Measurements from ENCODE around the gene CHST4. TPM values are rescaled to one million over a fixed set of nuclear protein-coding genes. Genes with fewer than 3 reads are reported as not detected.

CHST4 gene
- total and polyA plus RNA-seq, 3 donors from 2014 or later: 0.32 to 0.56 TPM; not detected in 1

GRCh38 chr16:71514476-71514875 is 11.8 kb upstream of the CHST4 start:
- Histone ChIP-seq H3K4me3 (no peak overlapping the region), H3K9me3 (no peaks in the 10 kb centered on the region), H3K27me3 (no peaks in the 10 kb centered on the region), H3K4me1 (no peaks in the 10 kb centered on the region), H3K27ac (no peak overlapping the region), H3K36me3 (ENCODE audit: low read depth, missing control alignments) (no peaks in the 10 kb centered on the region)
- TF ChIP-seq CTCF (IDR thresholded peaks at IDR 0.05): no peak
- TF ChIP-seq POLR2A (IDR thresholded peaks at IDR 0.05): no peak
- DNase-seq: no peak
- 74 to 79% methylated on average over 7 of the region's 7 CpGs for WGBS, 2 donors
- intact Hi-C loops (cut with DNase I; ENCODE audit: low total_unique reads): no loop called here

GRCh38 chr16:71515026-71515425 is 11.2 kb upstream of the CHST4 start:
- no peak overlapping the region for H3K4me3 ChIP-seq
- H3K9me3 ChIP-seq: no peaks in the 10 kb centered on the region
- no peak for DNase-seq
- TF ChIP-seq CTCF (IDR thresholded peaks at IDR 0.05): no peak
- TF ChIP-seq POLR2A (IDR thresholded peaks at IDR 0.05): no peak
- no peak overlapping the region for H3K27ac ChIP-seq
- no peaks in the 10 kb centered on the region for H3K27me3 ChIP-seq
- no peaks in the 10 kb centered on the region for H3K4me1 ChIP-seq
- no peaks in the 10 kb centered on the region for H3K36me3 ChIP-seq (ENCODE audit: low read depth, missing control alignments)
- intact Hi-C loops (cut with DNase I; ENCODE audit: low total_unique reads): no loop called here
- WGBS, 2 donors: 75 to 76% methylated on average over 3 of the region's 3 CpGs

- Histone ChIP-seq H3K9me3 (no peaks in the 10 kb centered on the region), H3K27ac (no peak overlapping the region)
- WGBS, 2 donors: 73 to 83% methylated on average over 3 of the region's 3 CpGs
Measured at GRCh38 chr16:71520550-71520949, 5.7 kb upstream of the CHST4 start.

GRCh38 chr16:71524566-71525553 is 1.4 kb upstream of the CHST4 start:
- Histone ChIP-seq H3K4me1 (no peaks in the 10 kb centered on the region), H3K27ac (no peak overlapping the region), H3K9me3 (no peaks in the 10 kb centered on the region), H3K4me3 (no peak overlapping the region), H3K27me3 (no peaks in the 10 kb centered on the region), H3K36me3 (ENCODE audit: low read depth, missing control alignments) (no peaks in the 10 kb centered on the region)
- no peak for DNase-seq
- 64% methylated on average over 16 of the region's 16 CpGs for WGBS, 2 donors
- TF ChIP-seq CTCF (IDR thresholded peaks at IDR 0.05) (no peak), POLR2A (IDR thresholded peaks at IDR 0.05) (no peak)
- intact Hi-C loops (cut with DNase I; ENCODE audit: low total_unique reads): no loop called here

More at GRCh38 chr16:71520550-71520949, 5.7 kb upstream of the CHST4 start:
- DNase-seq: no peak
- no peak for TF ChIP-seq CTCF (IDR thresholded peaks at IDR 0.05)
- no peak for TF ChIP-seq POLR2A (IDR thresholded peaks at IDR 0.05)
- intact Hi-C loops (cut with DNase I; ENCODE audit: low total_unique reads): no loop called here
- H3K27me3 ChIP-seq: no peaks in the 10 kb centered on the region
- no peak overlapping the region for H3K4me3 ChIP-seq
- H3K4me1 ChIP-seq: no peaks in the 10 kb centered on the region
- H3K36me3 ChIP-seq (ENCODE audit: low read depth, missing control alignments): no peaks in the 10 kb centered on the region
